ENCODE data around the gene IFI6.

GRCh38 chr1:27672750-27673112 lies 739 bp upstream of the IFI6 start:
- TF ChIP-seq CTCF (IDR thresholded peaks at IDR 0.05) (no peak), POLR2A (IDR thresholded peaks at IDR 0.05) (no peak)
